ENCODE measurements around the gene TMEM132C.

TMEM132C gene

GRCh38 chr12:128680555-128680954 is 413.6 kb downstream of the TMEM132C start:
- DNase-seq, result no peak

- no peak for DNase-seq
Observed at GRCh38 chr12:128682548-128683275, 415.7 kb downstream of the TMEM132C start.

- no peak for DNase-seq
Observed at GRCh38 chr12:128684352-128684751, 417.4 kb downstream of the TMEM132C start.

DNA sequence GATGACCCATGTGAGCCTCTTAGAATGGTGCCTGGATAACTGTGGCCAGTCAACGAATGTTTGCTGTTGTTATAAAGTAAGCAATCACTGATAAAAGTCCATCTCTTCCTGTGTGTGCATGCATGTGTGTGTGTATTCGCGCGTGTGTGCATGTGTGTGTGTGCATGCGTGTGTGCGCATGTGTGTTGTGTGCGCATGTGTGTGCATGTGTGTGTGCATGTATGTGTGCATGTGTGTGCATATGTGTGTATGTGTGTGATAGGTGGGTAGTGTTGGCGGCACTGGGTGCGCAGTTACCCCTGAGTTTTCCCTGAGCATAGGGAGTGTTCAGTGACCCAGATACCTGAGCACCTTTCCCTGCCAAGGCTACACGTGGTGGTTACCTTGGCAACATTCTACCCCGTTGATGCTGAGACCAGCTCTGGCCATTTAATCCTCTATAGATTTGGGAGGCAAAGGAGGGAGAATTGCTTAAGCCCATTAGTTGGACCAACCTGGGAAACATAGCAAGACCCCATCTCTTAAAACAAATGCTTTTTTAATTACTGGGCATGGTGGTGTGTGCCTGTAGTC is 419.0 kb downstream of the TMEM132C start:
- DNase-seq, result no peak

GRCh38 chr12:128687851-128688250 is 420.9 kb downstream of the TMEM132C start:
- DNase-seq, result no peak

DNA sequence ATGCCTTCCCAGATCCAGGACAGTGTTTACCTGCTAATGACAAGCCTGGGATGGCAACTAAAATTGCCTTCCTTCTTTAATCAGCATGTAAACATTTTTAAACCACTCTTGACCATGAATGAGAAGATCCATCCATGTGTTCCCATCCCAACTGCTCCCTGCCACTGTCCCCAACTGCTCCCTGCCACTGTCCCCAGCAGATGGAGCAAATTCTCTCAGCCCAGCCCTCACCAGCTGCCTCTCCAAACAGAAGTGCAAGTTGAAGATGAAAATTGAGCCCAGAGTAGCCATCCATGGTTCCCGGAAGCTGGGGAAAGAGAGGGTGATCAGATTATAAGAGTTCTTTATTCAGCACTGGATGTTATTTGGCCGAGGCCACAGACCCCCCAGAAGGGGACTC is 423.7 kb downstream of the TMEM132C start:
- peak; percentile 41 for DNase-seq

DNA sequence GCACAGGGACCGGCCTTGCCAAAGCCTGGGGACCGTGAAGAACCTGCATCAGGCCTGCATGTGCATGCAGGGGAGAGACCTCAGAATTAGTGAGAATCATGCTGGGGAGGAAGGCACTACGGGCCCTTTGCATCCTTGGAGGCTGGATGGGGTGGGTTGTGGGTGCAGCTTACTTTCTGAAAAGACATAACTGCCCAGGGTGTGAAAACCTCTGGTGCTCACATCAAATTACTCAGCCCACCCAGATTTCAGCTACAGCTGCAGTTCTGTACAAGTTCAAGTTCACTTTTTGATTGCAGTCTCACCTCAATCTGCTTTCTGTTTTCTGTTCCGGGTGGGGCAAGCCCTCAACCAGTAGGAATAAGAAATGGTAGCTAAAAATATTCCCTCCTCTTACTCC is 426.1 kb downstream of the TMEM132C start:
- no peak for DNase-seq

DNA sequence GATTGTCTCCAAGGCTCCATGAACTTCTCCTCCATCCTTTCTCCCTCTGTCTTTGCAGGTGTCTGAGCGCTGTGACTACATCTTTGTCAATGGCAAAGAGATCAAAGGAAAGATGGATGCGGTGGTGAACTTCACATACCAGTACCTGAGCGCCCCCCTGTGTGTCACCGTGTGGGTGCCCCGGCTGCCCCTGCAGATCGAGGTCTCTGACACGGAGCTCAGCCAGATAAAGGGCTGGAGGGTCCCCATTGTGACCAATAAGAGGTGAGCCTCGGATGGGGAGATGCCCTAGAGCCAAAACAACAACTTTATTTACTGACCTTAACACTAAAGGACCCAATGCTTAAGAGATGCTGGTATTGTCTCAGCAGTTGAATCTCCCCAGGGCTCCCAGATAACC is 426.8 kb downstream of the TMEM132C start:
- no peak for DNase-seq

- DNase-seq, result no peak
Observed at GRCh38 chr12:128694445-128694844, 427.5 kb downstream of the TMEM132C start.

- DNase-seq, result no peak
Observed at GRCh38 chr12:128695697-128696096, 428.7 kb downstream of the TMEM132C start.

- no peak for DNase-seq
Observed at GRCh38 chr12:128698301-128698972, 431.5 kb downstream of the TMEM132C start.

- DNase-seq, result no peak
Observed at GRCh38 chr12:128699106-128699505, 432.1 kb downstream of the TMEM132C start.

GRCh38 chr12:128702371-128702770 is 435.4 kb downstream of the TMEM132C start:
- DNase-seq, result no peak

- no peak for DNase-seq
Observed at GRCh38 chr12:128705140-128705539, 438.2 kb downstream of the TMEM132C start.

GRCh38 chr12:128707488-128707887 is 440.5 kb downstream of the TMEM132C start:
- no peak for DNase-seq

GRCh38 chr12:128708789-128709188 is 441.8 kb downstream of the TMEM132C start:
- no peak for DNase-seq

GRCh38 chr12:128709660-128710059 is 442.7 kb downstream of the TMEM132C start:
- no peak for DNase-seq

DNA sequence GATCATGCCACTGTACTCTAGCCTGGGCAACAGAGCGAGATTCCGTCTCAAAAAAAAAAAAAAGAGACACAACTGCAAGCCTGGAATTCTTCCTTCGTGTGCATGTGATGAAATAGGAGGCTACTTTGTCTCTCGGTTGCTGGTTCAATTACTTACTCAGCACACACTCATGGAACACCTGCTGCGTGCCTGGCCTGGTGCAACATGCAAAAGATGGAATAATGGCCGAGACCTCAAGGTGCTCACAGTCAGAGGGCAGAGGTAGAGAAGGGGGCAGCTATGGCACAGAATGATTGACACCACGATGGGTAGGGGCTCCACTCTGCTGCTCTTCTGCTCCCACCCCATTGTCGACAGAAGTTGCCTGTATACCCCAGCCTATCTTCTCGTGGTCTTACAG is 444.5 kb downstream of the TMEM132C start:
- DNase-seq, result no peak

- DNase-seq, result no peak
Observed at GRCh38 chr12:128712622-128713021, 445.7 kb downstream of the TMEM132C start.

GRCh38 chr12:128715485-128715884 is 448.5 kb downstream of the TMEM132C start:
- no peak for DNase-seq

GRCh38 chr12:128724468-128725046 is 457.6 kb downstream of the TMEM132C start:
- no peak for DNase-seq

GRCh38 chr12:128726886-128727285 is 459.9 kb downstream of the TMEM132C start:
- DNase-seq, result no peak

DNA sequence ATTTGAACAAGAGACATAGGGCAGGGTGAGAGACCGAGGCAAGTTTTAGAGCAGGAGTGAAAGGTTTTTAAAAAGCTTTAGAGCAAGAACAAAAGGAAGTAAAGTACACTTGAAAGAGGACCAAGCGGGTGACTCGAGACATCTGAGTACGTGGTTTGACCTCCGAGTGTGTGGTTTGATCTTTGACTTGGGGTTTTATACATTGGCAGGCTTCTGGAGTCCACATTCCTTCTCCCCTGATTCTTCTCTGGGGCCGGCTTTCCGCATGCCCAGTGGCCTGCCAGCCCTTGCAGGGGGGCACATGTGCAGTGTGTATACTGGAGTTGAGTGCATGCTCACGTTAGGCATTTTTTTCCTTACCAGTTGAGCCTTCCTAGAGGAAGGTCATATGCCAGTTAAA is 460.5 kb downstream of the TMEM132C start:
- no peak for DNase-seq

DNA sequence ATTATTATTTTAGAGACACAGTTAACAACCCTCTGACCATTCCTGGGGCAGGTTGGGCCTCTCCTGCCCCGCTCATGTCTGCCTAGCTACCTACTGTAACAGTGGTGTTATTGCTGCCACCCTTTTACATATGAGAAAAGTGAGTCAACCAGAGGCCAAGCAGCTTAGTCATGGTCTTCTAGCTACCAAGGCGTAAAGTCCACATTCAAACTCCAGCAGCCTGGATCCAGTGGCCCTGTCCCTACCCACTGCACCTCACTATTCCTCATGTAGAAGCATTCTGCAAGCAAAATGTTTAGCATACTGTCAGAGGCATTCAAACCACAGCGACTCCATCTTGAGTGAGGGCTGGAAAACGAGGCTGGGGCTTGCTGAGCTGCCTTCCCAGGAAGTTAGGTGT is 461.0 kb downstream of the TMEM132C start:
- DNase-seq, result no peak

All from NCI-H2029 (cell line).